Endothelial cell of umbilical vein (primary cell): Measurements from ENCODE around the gene UGT2A1. TPM values are rescaled to one million over a fixed set of nuclear protein-coding genes. Genes with fewer than 3 reads are reported as not detected.

Experiments
- BruUV-seq: library from RNA; stranded (reverse); fragments of 400-500 nt; replicated peaks from 2 replicates; lab custom pipeline; 2021; lab: Mats Ljungman, UMichigan
- CTCF ChIA-PET: fragments of 300-600, 350-600 bp; sonication (Branson Sonifier 250); formaldehyde crosslinking; loops from one replicate; lab custom pipeline; 2021; ENCODE audit warnings: antibody characterized with exemption, inconsistent platforms; lab: Charles Lee
- POLR2A ChIA-PET: fragments of 300-600, 350-600 bp; sonication (Branson Sonifier 250); formaldehyde crosslinking; loops from one replicate; lab custom pipeline; 2021; ENCODE audit warnings: antibody characterized with exemption, inconsistent platforms; lab: Charles Lee
- DNase-seq: peaks from one replicate; pipeline ENCODE4 v3.0.0-alpha.2; 2011; ENCODE audit warnings: low read depth, low spot score
- FAIRE-seq: peaks from 2 replicates; lab custom pipeline; 2011; peaks lifted over from hg19 to GRCh38; lab: Jason Lieb, UNC
- H2AFZ ChIP-seq: 2 replicates; pipeline ENCODE4 v1.6.0; 2012; ENCODE audit warnings: low read depth, low read length, control low read depth, inconsistent platforms
- H3K27ac ChIP-seq: 2 replicates; pipeline ENCODE4 v1.5.1; 2011; ENCODE audit warnings: low read depth, mild to moderate bottlenecking, control low read depth, low read length, moderate library complexity; ENCODE audit not compliant: insufficient read depth
- H3K27me3 ChIP-seq, 2 experiments: 2 replicates each; pipeline versions ENCODE4 v1.6.0 to v1.6.1; 2011; ENCODE audit warnings: low read length in 2 of 2, mixed read lengths in 1 of 2; ENCODE audit not compliant: control insufficient read depth in 2 of 2, insufficient read depth in 2 of 2
- H3K36me3 ChIP-seq, 2 experiments: 2 replicates in 1 of 2; 3 replicates in 1 of 2; pipeline ENCODE4 v1.5.1; 2011; ENCODE audit warnings: low read length in 2 of 2, mild to moderate bottlenecking in 1 of 2, moderate library complexity in 1 of 2; ENCODE audit not compliant: control insufficient read depth in 2 of 2, insufficient read depth in 2 of 2; ENCODE audit errors: extremely low read depth in 1 of 2
- H3K4me1 ChIP-seq: 3 replicates; pipeline ENCODE4 v1.5.1; 2011; ENCODE audit warnings: mild to moderate bottlenecking, low read length; ENCODE audit not compliant: control insufficient read depth, insufficient read depth; ENCODE audit errors: extremely low read depth
- H3K4me2 ChIP-seq: 2 replicates; pipeline ENCODE4 v1.6.1; 2011; ENCODE audit warnings: low read length, control low read depth, mixed read lengths; ENCODE audit not compliant: insufficient read depth
- H3K4me3 ChIP-seq, 3 experiments: fragments of 200-600 bp in 1 of 3; sonication (generic), shearing (Covaris generic) in 1 of 3; replicated peaks in 1 of 3; 2 replicates each; pipeline ENCODE4 v1.5.1; 2011 to 2016; ENCODE audit warnings: control low read depth in 3 of 3, low read length in 3 of 3, mild to moderate bottlenecking in 2 of 3, inconsistent platforms in 1 of 3, low read depth in 1 of 3, moderate library complexity in 1 of 3; ENCODE audit not compliant: insufficient read depth in 1 of 3
- H3K79me2 ChIP-seq: 2 replicates; pipeline ENCODE4 v1.6.0; 2012; ENCODE audit warnings: low read length, inconsistent platforms; ENCODE audit not compliant: control insufficient read depth, insufficient read depth
- H3K9ac ChIP-seq: replicated peaks from 2 replicates; pipeline ENCODE3; 2011; ENCODE audit warnings: low read length, control low read depth; ENCODE audit not compliant: insufficient read depth; ENCODE audit errors: extremely low read depth
- H3K9me1 ChIP-seq: replicated peaks from 3 replicates; pipeline ENCODE4 v1.6.0; 2011; ENCODE audit warnings: mild to moderate bottlenecking, low read length; ENCODE audit not compliant: control insufficient read depth, insufficient read depth; ENCODE audit errors: extremely low read depth
- H3K9me3 ChIP-seq: replicated peaks from 2 replicates; pipeline ENCODE4 v1.5.1; 2012; ENCODE audit warnings: low read length, inconsistent platforms; ENCODE audit not compliant: control insufficient read depth, insufficient read depth
- H4K20me1 ChIP-seq: replicated peaks from 2 replicates; pipeline ENCODE3; 2011; ENCODE audit warnings: mild to moderate bottlenecking, low read length; ENCODE audit not compliant: control insufficient read depth, insufficient read depth; ENCODE audit errors: extremely low read depth
- FOS ChIP-seq: IDR thresholded peaks from 2 replicates; pipeline ENCODE4 v1.6.1; 2011; ENCODE audit warnings: mild to moderate bottlenecking, low read length, moderate library complexity, borderline replicate concordance; ENCODE audit not compliant: insufficient read depth
- POLR2A ChIP-seq: IDR thresholded peaks from 2 replicates; pipeline ENCODE4 v1.6.1; 2012; ENCODE audit warnings: low read depth, mild to moderate bottlenecking, control low read depth, low read length
- dilution Hi-C: fragments of 300-500 bp; cut with MboI; formaldehyde crosslinking; loops from one replicate; pipeline ENCODE4 v1.15.0; 2019; ENCODE audit warnings: low sequenced_read_pairs; ENCODE audit not compliant: extremely low pct_ligation_motif_present
- intact Hi-C: fragments of 100-400 bp; cut with micrococcal nuclease; formaldehyde crosslinking; loops from one replicate; pipeline ENCODE4 v1.10.0; 2022
- polyA plus RNA-seq, 4 experiments: library from polyadenylated mRNA; depleted of rRNA in 3 of 4; stranded (reverse) in 3 of 4; unstranded in 1 of 4; fragments of >200 nt; gene quantifications; 2 replicates each; pipeline versions ENCODE4 v1.2.1 to v1.2.3, GENCODE V29; 2011 to 2012; ENCODE audit warnings: missing spikeins in 1 of 4
- total RNA-seq: library from RNA; stranded (reverse); gene quantifications from 2 replicates; pipeline ENCODE4 v1.2.3, GENCODE V29; 2021

Gene UGT2A1
- total and polyA plus RNA-seq, 2 donors (not counting 3 experiments of a cell fraction or from before 2014, with no cell fraction given), result 0.04 TPM; not detected in 1

GRCh38 chr4:69568787-69569186 is 84.3 kb downstream of the UGT2A1 start:
- H3K4me3 ChIP-seq, result no peak overlapping the region
- FAIRE-seq (no peak), DNase-seq (no peak)
- no peaks in the 10 kb centered on the region for H3K79me2 ChIP-seq
- H2AFZ ChIP-seq, result no peak overlapping the region
- H3K27me3 ChIP-seq, result no peaks in the 10 kb centered on the region
- H3K9ac ChIP-seq, result no peak overlapping the region
- ChIA-PET CTCF (no interaction called here), POLR2A (no interaction called here)
- no peaks in the 10 kb centered on the region for H3K9me3 ChIP-seq
- H3K27ac ChIP-seq, result no peak overlapping the region
- no peak overlapping the region for H3K4me2 ChIP-seq
- no peaks in the 10 kb centered on the region for H4K20me1 ChIP-seq
- intact Hi-C loops, result no loop called here
- dilution Hi-C loops, result no loop called here
- no peaks in the 10 kb centered on the region for H3K36me3 ChIP-seq
- TF ChIP-seq POLR2A, result no peak
- BruUV-seq, result no TSS peak
- H3K4me1 ChIP-seq, result no peaks in the 10 kb centered on the region
- H3K9me1 ChIP-seq, result no peaks in the 10 kb centered on the region

- intact Hi-C loops, result no loop called here
- Histone ChIP-seq H4K20me1 (no peaks in the 10 kb centered on the region), H3K9me3 (no peaks in the 10 kb centered on the region), H3K4me3 (no peak overlapping the region), H2AFZ (no peak overlapping the region), H3K79me2 (no peaks in the 10 kb centered on the region), H3K9me1 (no peaks in the 10 kb centered on the region), H3K9ac (no peak overlapping the region), H3K27me3 (no peaks in the 10 kb centered on the region), H3K27ac (no peak overlapping the region), H3K4me2 (no peak overlapping the region), H3K4me1 (no peaks in the 10 kb centered on the region), H3K36me3 (no peaks in the 10 kb centered on the region)
- dilution Hi-C loops, result no loop called here
- FAIRE-seq (no peak), DNase-seq (no peak)
- ChIA-PET POLR2A (no interaction called here), CTCF (no interaction called here)
- no peak for TF ChIP-seq POLR2A
- no TSS peak for BruUV-seq
These were observed 89.6 kb downstream of the UGT2A1 start for GRCh38 chr4:69563424-69563823.

GRCh38 chr4:69549651-69550050 is 103.4 kb downstream of the UGT2A1 start:
- Histone ChIP-seq H3K4me2 (no peak overlapping the region), H3K9me1 (no peaks in the 10 kb centered on the region), H3K27ac (no peak overlapping the region), H3K4me3 (no peak overlapping the region), H3K36me3 (no peaks in the 10 kb centered on the region), H3K9ac (no peak overlapping the region), H2AFZ (no peak overlapping the region), H3K79me2 (no peaks in the 10 kb centered on the region), H4K20me1 (no peaks in the 10 kb centered on the region), H3K27me3 (no peaks in the 10 kb centered on the region), H3K4me1 (no peaks in the 10 kb centered on the region), H3K9me3 (no peaks in the 10 kb centered on the region)
- FAIRE-seq (no peak), DNase-seq (no peak)
- POLR2A ChIA-PET, result no interaction called here
- dilution Hi-C loops (no loop called here), intact Hi-C loops (no loop called here)
- no peak for TF ChIP-seq FOS
- no TSS peak for BruUV-seq
- CTCF ChIA-PET, result no interaction called here
